Measurements from ENCODE around the gene SERPIND1.

SERPIND1 gene

GRCh38 chr22:20807315-20807752 lies 33.4 kb downstream of the SERPIND1 start:
- peak; percentile 87 for ATAC-seq
- TF ChIP-seq, protein P1, sequence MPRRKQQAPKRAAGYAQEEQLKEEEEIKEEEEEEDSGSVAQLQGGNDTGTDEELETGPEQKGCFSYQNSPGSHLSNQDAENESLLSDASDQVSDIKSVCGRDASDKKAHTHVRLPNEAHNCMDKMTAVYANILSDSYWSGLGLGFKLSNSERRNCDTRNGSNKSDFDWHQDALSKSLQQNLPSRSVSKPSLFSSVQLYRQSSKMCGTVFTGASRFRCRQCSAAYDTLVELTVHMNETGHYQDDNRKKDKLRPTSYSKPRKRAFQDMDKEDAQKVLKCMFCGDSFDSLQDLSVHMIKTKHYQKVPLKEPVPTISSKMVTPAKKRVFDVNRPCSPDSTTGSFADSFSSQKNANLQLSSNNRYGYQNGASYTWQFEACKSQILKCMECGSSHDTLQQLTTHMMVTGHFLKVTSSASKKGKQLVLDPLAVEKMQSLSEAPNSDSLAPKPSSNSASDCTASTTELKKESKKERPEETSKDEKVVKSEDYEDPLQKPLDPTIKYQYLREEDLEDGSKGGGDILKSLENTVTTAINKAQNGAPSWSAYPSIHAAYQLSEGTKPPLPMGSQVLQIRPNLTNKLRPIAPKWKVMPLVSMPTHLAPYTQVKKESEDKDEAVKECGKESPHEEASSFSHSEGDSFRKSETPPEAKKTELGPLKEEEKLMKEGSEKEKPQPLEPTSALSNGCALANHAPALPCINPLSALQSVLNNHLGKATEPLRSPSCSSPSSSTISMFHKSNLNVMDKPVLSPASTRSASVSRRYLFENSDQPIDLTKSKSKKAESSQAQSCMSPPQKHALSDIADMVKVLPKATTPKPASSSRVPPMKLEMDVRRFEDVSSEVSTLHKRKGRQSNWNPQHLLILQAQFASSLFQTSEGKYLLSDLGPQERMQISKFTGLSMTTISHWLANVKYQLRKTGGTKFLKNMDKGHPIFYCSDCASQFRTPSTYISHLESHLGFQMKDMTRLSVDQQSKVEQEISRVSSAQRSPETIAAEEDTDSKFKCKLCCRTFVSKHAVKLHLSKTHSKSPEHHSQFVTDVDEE (CRISPR knock-in tag; IDR thresholded peaks at IDR 0.05) = no peak
- TF ChIP-seq CSDC2 (CRISPR knock-in tag; IDR thresholded peaks at IDR 0.05) (no peak), RARB (CRISPR knock-in tag; IDR thresholded peaks at IDR 0.05) (no peak), PPARA (CRISPR knock-in tag; IDR thresholded peaks at IDR 0.05; ENCODE audit: borderline replicate concordance) (no peak), ZNF70 (CRISPR knock-in tag; IDR thresholded peaks at IDR 0.05) (no peak), POU6F1 (CRISPR knock-in tag; IDR thresholded peaks at IDR 0.05; ENCODE audit: borderline replicate concordance, low read depth) (no peak), ISL1 (CRISPR knock-in tag; IDR thresholded peaks at IDR 0.05) (no peak), TOX (CRISPR knock-in tag; IDR thresholded peaks at IDR 0.05; ENCODE audit: borderline replicate concordance) (no peak), ZNF565 (CRISPR knock-in tag; conservative IDR thresholded peaks at IDR 0.05; ENCODE audit: low read depth) (no peak), GLIS3 (CRISPR knock-in tag; IDR thresholded peaks at IDR 0.05) (no peak), PATZ1 (CRISPR knock-in tag; IDR thresholded peaks at IDR 0.05; ENCODE audit: borderline replicate concordance) (no peak), OSR1 (CRISPR knock-in tag; IDR thresholded peaks at IDR 0.05) (no peak)

- no peak for ATAC-seq
These were observed 34.9 kb downstream of the SERPIND1 start for GRCh38 chr22:20808844-20809243.

More at GRCh38 chr22:20808844-20809243, 34.9 kb downstream of the SERPIND1 start:
- no peak for TF ChIP-seq PATZ1 (CRISPR knock-in tag; IDR thresholded peaks at IDR 0.05; ENCODE audit: borderline replicate concordance)
- TF ChIP-seq ZC3H10 (CRISPR knock-in tag; IDR thresholded peaks at IDR 0.05) = no peak
- TF ChIP-seq GLIS3 (CRISPR knock-in tag; IDR thresholded peaks at IDR 0.05) = no peak
- no peak for TF ChIP-seq ZFP3 (CRISPR knock-in tag; IDR thresholded peaks at IDR 0.05)
- no peak for TF ChIP-seq BACH2 (CRISPR knock-in tag; IDR thresholded peaks at IDR 0.05; ENCODE audit: borderline replicate concordance)
- no peak for TF ChIP-seq ZNF8 (CRISPR knock-in tag; IDR thresholded peaks at IDR 0.05)
- TF ChIP-seq, protein P2, sequence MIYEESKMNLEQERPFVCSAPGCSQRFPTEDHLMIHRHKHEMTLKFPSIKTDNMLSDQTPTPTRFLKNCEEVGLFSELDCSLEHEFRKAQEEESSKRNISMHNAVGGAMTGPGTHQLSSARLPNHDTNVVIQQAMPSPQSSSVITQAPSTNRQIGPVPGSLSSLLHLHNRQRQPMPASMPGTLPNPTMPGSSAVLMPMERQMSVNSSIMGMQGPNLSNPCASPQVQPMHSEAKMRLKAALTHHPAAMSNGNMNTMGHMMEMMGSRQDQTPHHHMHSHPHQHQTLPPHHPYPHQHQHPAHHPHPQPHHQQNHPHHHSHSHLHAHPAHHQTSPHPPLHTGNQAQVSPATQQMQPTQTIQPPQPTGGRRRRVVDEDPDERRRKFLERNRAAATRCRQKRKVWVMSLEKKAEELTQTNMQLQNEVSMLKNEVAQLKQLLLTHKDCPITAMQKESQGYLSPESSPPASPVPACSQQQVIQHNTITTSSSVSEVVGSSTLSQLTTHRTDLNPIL (CRISPR knock-in tag; IDR thresholded peaks at IDR 0.05; ENCODE audit: low read depth) = no peak
- no peak for TF ChIP-seq POU6F1 (CRISPR knock-in tag; IDR thresholded peaks at IDR 0.05; ENCODE audit: borderline replicate concordance, low read depth)
- no peak for TF ChIP-seq ZNF565 (CRISPR knock-in tag; conservative IDR thresholded peaks at IDR 0.05; ENCODE audit: low read depth)
- no peak for TF ChIP-seq ARNTL (CRISPR knock-in tag; IDR thresholded peaks at IDR 0.05; ENCODE audit: borderline replicate concordance, low read depth)
- no peak for TF ChIP-seq PPARA (CRISPR knock-in tag; IDR thresholded peaks at IDR 0.05; ENCODE audit: borderline replicate concordance)
- TF ChIP-seq RARB (CRISPR knock-in tag; IDR thresholded peaks at IDR 0.05) = no peak
- TF ChIP-seq, protein P1 (CRISPR knock-in tag; IDR thresholded peaks at IDR 0.05) = no peak
- no peak for TF ChIP-seq ZNF70 (CRISPR knock-in tag; IDR thresholded peaks at IDR 0.05)
- TF ChIP-seq ESRRG (CRISPR knock-in tag; IDR thresholded peaks at IDR 0.05) = no peak
- no peak for TF ChIP-seq TOX (CRISPR knock-in tag; IDR thresholded peaks at IDR 0.05; ENCODE audit: borderline replicate concordance)
- no peak for TF ChIP-seq TCF4 (CRISPR knock-in tag; IDR thresholded peaks at IDR 0.05; ENCODE audit: borderline replicate concordance)
- TF ChIP-seq OSR1 (CRISPR knock-in tag; IDR thresholded peaks at IDR 0.05) = no peak
- TF ChIP-seq CSRNP3 (CRISPR knock-in tag; IDR thresholded peaks at IDR 0.05) = no peak
- no peak for TF ChIP-seq SNAI2 (CRISPR knock-in tag; IDR thresholded peaks at IDR 0.05)
